GM20431 (cell line): ENCODE measurements around the gene CDYL2.
"Not testable (repeated sequence)": the region's sequence is repeated elsewhere in the genome, so short reads cannot be mapped to it uniquely, and the experiment has no call there.

Experiments used
- in situ Hi-C: fragments of 300-500 bp; cut with MseI, MboI; formaldehyde crosslinking; loops from one replicate; pipeline ENCODE4 v1.15.0; 2020; ENCODE audit warnings: low sequenced_read_pairs; ENCODE audit not compliant: unreplicated experiment

CDYL2 gene

DNA sequence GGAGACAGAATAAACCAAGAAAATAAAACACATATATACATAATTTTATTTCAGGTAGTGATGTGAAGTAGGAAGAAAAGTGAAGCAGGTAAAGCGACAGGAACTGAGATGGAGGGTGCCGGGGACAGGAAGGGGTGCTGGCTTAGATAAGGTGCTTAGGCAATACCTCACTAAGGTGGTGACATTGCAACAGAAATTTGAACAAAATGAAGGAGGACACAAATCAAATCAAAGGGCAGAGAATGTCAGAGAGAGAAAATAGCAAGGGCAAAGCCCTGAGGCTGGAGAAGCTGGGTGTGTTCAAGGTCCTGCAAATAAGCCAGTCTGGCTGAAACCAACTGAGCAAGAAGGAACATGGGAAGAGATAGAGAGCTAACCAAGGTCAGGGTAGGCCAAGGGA, 5.0 kb upstream of the CDYL2 start:
- in situ Hi-C loops = no loop called here

DNA sequence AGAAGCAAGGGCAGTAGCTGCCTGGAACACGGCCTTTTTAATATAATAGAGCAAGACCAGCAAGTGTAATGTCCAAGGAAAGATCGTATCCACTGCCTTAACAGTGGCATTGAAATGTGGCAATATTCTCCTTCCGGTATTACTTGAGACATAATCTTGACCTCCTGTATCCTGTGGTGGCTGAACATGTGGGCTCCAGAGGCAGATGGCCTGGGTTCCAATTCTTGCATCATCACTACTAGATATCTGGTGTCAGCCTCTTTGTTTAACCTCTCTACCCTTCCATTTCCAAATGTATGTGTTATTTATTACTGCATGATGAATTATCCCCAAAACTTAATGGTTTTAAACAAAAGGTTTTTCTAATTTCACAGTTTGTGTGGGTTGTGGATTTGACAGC, 3.5 kb upstream of the CDYL2 start:
- in situ Hi-C loops = no loop called here

DNA sequence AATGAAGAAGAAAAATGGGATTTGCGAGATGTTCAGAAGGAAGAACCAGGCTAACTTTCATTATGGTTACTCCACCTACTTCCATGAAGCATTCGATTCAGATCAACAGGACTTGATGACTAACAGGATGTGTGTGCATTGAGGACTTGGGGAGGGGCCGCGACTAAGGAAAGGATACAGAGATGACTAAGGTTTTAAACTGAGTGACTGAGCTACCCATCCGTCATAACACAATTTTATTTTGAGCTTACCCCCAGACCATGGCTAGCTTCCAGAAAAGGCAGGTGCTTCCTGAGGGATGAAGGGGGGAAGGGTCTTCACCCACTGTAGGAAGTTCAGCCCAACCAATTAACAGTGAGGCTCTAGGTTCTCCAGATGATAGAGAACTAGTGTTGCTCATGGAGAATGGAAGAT, 2.5 kb upstream of the CDYL2 start:
- in situ Hi-C loops = no loop called here

DNA sequence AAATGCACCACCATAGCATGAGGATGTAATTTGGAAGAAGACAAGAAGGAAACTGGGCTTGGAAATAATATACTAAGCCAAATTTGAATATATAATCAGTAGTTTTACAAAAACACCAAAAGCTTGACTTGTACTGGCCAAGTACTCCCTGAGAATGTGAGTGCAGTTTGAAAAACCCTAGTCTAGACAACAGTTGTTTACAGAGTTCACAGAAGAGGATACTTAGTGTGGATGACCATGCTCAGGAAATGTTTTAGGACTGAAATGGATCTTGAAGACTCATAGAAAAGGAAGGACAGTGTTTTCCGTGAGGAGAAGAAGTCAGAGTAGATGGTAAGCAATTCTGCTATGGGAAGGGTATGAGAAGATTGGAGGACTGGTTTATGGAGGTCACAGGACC, 1.9 kb upstream of the CDYL2 start:
- in situ Hi-C loops = no loop called here

DNA sequence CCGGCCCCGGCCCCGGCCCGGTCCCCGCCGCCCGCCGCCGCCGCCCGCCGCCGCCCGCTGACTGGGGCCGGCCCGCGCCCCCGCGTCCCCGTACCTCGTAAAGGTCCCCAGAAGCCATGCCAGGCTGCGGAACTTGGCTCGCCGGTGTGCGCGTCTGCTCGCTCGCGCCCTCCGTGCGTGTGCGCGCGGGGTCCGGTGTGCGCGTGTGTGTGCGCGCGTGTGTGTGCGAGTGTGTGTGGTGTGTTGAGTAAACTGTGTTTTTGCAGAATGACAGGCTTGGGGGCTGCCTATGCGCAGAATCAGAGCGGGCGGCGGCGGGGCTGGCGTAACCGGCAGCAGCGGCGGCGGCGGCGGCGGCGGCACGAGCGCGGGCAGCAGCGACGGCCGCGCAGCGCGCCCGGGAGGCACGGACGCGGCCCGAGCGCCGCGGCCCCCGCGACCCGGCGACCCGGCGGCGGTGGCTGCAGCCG, 307 bp downstream of the CDYL2 start:
- in situ Hi-C loops = no loop called here

DNA sequence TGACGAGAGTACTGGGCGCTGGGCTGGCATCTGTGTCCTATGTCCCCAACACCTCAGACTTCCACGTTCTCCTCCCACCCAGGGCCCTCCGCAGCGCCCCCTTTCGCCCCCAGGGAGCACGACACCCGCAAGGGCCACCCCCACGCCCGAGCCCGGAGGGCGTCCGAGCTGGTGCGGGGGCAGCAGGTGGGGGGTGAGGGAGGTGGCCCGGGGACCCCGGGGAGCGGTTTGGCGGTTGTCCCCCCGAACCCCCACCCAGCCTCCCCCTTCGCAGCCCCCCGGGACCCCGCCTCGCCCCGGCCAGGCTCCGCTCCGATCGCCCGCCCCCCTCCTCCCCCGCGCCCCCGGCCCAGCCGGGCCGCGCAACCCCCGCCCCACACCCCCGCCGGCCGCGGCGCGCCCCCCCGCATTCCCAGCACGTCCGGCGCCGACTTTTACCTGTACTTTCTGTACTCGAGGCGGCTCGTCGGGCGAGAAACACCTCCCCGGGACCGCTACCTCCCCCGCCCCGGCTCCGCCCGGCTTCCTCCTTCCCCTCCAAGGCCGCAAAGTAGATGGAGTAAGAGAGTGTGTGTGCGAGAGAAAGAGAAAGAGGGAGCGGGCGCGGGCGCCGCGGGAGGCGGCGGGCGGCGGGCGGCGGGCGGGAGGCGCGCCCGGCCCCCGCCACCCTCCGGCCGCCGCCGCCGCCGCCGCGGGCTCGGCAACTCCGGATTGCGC, 901 bp downstream of the CDYL2 start:
- in situ Hi-C loops = no loop called here

DNA sequence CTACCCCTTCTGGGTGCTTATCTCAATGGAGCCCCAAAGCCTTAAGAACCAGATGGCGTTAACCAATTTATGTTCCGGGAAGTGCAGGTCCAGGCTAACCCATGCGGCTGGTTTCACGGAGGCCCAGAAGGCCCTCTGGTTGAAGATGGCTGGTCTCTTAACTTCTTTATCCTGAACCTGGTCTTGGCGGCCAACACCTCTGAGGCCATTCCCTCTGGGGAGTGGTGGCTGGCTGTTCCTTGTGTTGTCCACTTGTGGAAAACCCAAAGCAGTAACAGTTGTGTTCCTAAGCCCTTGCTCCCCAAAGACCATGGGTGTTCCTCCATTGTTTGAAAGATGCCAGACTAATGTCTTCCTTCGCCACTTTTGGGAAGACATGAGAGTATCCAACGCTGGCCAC, 1.5 kb downstream of the CDYL2 start:
- in situ Hi-C loops = no loop called here

DNA sequence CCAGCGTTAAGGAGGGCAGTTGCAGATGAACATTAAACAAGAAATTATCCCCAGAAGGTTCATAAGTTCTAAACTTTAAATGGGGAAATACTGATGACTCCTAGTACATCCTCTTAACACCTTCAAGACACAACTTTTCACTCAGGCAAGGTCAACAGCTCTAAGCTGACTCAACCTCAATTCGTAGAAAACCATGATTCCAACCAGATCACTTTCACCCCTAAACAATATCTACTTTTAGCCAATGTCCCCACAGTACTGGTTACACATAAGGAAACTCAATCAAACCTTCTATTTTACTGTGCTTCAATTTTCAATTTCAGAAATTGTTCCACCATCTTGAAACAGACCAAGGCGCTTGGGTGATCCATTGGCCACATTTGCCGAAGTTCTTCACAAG, 2.3 kb downstream of the CDYL2 start:
- in situ Hi-C loops = no loop called here

DNA sequence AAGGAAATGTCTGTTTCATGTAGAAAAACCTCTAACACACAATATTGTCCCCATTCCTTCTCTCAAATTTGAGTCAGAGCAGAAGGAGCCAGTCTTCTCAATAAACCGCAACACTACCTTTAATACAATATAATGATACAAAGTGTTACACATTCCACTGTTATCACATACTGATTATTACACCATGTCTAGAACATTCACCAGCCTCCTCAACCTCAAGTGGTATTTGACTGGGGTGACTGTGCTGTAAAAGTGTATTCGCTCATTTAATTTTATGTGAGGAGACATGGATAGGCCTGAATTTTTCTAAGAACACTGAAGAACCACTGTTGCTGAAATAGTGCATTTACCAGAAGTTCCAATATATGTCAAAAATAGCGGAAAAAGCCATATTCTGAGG, 10.3 kb downstream of the CDYL2 start:
- in situ Hi-C loops = no loop called here

DNA sequence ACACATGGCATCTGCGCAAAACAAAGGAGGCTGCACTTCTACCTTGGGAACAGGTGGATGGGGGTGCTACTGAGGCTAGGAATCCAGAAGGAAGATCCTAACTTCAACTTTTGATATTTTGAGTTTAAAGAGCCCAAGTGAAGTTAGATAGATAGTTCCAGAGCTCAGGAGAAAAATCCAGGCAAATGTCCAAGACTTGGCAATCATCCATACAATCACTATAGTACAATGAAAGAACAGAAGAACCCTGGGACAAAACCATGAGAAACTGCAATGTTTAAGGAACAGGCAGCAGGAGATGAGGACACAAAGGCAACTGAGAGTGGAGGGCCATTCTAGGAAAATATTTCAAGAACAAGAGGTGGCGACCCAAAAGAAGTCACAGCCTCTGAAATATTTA, 12.4 kb downstream of the CDYL2 start:
- in situ Hi-C loops = no loop called here

DNA sequence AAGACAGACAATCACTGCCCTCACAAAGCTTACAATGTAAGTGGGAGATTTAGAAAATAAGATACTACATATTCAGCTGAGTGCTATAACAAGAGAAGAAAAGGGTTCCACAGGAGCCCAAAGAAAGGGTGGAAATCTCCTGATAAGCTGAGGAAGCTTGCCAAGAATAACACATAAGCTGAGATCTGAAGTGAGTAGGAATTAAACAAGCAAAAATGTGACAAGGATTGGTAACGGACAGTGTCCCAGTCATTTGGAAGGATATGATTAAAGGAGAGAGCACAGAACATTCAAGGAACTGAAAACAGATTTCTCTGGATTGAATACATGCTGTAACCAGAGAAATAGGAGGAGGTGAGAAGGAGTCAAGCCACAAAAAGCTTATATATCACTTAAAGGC, 13.0 kb downstream of the CDYL2 start:
- in situ Hi-C loops = no loop called here

DNA sequence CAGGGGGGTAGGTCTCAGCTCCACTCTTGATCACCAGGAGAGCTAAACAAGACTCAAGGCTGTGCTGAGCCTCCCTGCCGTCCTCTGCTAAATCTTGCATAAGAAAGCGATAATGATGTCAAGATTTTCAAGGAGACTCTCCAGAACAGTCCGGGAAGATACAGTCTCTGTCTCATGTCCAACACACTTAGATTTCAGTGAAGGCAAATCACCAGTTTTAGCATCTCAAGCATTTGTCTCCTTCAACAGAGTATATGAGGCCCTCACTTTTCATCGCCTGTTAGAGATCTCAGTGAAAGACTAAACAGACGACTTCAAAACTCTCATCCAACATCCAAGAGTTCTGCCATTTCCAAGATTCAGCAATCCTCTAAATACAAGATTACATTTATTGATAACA, 13.6 kb downstream of the CDYL2 start:
- in situ Hi-C loops = no loop called here

DNA sequence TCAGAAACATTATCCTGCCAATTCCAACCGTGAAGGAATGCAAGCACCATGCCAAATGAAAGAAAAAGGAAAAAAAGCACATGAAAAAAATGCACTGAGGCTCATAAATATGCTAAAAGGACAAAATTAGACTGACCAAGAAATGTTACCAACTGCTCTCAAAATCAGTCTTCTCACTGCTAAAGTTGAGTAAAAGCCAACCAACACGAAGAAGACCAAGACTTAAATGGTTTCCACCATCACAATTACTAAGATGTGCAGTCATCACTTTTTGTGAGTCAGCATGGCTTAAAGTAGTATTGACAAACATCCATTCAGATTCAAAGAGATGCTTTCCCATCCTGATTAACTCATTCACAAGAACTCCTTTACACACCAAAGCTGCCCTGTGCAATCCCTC, 16.4 kb downstream of the CDYL2 start:
- in situ Hi-C loops = no loop called here

DNA sequence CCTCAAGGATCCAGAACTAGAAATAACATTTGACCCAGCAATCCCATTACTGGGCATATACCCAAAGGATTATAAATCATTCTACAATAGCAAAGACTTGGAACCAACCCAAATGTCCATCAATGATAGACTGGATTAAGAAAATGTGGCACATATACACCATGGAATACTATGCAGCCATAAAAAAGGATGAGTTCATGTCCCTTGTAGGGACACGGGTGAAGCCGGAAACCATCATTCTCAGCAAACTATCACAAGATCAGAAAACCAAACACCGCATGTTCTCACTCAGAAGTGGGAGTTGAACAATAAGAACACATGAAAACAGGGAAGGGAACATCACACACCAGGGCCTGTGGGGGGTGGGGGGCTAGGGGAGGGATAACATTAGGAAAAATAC, 17.8 kb downstream of the CDYL2 start:
- in situ Hi-C loops = not testable (repeated sequence)

DNA sequence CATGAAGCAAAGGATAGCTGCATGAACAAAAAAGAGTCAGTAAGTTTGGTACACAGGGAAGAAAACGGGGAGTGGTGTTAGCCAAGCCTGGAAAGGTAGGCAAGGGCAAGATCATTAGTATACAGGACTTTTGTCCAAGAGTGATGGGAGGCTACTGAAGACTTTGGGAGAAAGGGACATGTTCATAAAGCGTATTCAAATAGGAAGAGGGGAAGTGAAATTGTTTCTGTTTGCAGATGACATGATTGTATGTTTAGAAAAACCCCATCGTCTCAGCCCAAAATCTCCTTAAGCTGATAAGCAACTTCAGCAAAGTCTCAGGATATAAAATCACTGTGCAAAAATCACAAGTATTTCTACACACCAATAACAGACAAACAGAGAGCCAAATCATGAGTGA, 19.4 kb downstream of the CDYL2 start:
- in situ Hi-C loops = no loop called here

DNA sequence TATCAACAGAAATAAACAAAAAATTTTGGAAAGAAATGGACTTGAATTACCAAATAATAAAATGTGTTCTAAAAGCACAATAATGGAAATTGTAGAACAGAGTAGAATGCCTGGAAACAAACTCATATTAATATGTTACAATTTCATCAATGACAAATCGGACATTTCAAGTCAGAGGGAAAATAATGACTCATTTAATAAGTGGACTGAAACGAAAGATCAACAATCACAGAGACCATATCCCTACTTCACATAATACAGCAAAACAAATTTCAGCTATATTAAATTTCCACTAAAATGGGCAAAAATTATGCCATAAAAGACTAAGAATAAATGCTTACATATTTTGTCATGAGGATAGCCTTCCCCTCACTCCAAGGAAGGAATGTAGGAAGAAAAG, 25.7 kb downstream of the CDYL2 start:
- in situ Hi-C loops = no loop called here

DNA sequence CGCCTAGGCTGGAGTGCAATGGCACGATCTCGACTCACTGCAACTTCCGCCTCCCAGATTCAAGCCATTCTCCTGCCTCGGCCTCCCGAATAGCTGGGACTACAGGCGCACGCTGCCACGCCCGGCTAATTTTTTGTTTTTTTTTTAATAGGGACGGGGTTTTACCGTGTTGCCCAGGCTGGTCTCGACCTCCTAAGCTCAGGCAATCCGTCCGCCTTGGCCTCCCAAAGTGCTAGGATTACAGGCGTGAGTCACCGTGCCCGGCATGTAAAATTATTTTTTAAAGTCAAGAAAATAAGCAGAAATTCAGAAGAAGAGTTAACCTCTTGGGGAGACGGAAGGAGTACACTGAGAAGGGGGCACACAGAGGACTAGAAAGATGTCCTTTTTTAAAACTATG, 27.5 kb downstream of the CDYL2 start:
- in situ Hi-C loops = no loop called here

DNA sequence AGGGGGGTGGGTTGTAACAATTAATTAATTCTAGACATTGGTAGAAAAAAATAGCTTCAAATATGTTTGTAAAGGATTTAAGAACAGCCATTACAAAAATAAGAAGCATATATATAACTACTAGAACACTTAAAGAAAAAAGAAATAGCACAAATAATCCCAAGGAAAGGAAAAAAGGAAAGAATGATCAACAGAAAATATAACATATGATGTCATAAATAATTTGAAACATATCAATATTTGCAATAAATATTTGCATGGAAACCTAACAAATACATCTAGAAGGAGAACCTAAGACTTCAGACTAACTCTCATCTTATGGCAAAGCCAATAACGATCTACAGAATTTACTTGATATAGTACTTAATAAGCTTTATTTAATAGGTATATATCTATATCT, 28.9 kb downstream of the CDYL2 start:
- in situ Hi-C loops = no loop called here

DNA sequence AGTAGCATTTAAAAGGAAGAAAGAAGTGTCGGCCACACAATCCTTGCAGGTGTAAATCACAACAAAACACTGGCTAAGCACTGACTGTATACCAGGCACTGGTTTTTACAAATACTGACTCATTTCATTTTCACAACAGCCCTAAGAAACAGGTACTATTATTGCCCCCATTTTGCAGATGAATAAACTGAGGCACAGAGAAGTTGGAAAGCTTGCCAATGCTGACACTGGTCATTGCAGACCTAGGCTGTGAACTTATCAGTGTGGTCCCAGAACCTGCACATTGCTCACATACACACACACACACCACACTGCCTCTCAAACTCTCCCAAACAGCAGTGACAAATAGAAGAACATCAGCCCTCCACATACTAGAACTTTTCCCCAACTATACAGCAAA, 37.6 kb downstream of the CDYL2 start:
- in situ Hi-C loops = no loop called here

DNA sequence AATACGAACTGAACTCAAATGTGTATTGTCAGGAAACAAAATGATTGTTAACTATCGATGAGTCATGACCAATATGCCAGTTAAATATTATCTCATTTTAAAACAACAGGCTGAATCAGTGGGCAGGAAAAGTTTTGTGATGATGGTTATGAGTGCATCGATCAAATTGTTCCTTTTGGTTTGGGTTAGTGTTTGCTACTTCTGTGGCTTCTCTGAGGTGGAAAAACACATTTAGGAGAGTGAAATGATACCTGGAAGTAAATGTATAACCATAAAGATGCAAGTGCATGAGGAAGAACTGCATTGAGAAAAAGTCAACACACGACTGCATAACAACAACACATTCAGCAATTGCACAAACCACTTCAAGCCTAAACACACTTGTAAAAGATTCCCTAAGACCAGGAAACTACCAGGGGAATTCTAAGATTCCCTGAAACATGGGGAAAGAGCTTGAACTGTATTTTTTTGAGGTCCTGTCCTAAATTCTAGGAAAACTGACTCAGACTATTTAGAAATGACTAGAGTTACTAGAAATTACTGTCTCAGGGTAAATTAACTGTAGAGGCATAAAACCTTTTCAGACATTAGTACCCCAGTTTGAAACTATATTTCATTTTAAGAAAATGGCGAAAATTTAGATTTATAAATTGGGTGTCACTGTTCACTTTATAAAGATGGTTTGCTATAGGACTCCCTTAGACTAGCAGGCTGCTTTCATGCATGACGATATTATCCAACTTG, 44.8 kb downstream of the CDYL2 start:
- in situ Hi-C loops = no loop called here

DNA sequence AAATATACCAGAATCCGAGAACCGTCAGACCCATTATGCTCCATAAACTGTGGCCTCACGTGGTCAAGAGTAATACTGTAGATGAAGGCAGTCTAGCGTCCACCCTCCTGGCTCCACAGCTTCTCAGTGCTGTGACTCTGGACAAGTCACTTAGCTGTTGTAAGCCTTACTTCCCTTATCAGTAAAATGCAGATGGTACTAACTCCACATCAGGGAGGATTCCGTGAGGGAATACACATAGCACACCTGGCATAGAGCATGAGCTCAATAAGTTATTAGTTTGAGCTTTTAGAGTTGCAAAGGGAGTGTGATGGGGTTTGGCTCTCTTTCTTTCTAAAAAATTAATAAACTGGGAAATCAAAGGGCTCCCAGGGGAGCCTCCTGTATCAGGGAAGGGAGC, 49.9 kb downstream of the CDYL2 start:
- in situ Hi-C loops = no loop called here

DNA sequence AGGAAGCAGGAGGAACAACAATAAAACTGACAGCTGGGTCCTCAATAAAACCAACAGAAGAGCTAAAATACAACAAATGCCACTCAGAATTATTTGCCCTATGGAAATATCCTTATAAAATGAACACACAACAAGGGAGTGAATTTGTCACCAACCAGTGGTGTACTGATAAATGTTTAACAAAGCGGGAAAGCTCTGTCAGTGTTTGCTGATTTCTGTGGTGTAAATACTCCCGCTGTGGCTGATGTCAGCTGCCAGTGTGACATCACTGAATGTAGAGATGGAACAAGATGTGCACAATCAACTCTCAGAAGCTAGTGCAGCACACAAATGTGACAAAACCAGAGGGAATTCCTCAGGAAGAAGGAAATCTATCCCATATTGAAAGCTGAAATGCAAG, 51.9 kb downstream of the CDYL2 start:
- in situ Hi-C loops = no loop called here
